Measurements from ENCODE around the gene RNF217.

The RNF217 gene

DNA sequence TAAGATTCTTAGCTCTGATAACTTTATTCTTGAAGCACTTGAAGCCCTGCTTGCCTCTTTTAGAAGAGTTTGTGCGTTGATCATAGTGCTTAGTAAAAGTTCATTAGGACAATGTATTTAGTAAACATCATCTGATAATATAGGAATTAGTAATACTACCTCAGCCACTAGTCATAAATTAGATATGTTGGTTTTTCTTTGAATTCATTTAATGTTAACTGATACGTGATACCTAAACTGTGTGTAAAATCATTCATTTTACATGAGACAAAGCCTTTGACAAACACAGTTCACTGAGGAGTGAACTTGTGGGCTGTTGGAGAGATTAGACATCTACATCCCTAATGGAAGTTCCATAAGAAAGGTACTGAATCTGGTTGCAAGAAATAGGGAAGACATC is 91.6 kb downstream of the RNF217 start:
- H3K4me3 ChIP-seq (ENCODE audit: insufficient read depth in 1 of 2, low read depth in 1 of 2, low read length in 2 of 2) = no peak overlapping the region
- H3K9ac ChIP-seq (ENCODE audit: low read length) = no peak overlapping the region
- H2AFZ ChIP-seq (ENCODE audit: low read depth, low read length) = no peak overlapping the region
- no CpG with 5 or more reads among the region's 2 CpGs for WGBS
- H4K8ac ChIP-seq (ENCODE audit: low read length) = no peak overlapping the region
- H2BK5ac ChIP-seq (ENCODE audit: low read depth, low read length, poor library complexity, severe bottlenecking) = no peak overlapping the region
- no peaks in the 10 kb centered on the region for H3K4me1 ChIP-seq (ENCODE audit: control insufficient read depth, insufficient read depth, low read depth, low read length)
- H3K27me3 ChIP-seq (ENCODE audit: control insufficient read depth in 1 of 2, insufficient read depth in 1 of 2, low read length in 2 of 2) = no peaks in the 10 kb centered on the region
- no peak overlapping the region for H2BK120ac ChIP-seq (ENCODE audit: low read depth, low read length)
- H3K9me3 ChIP-seq (ENCODE audit: control insufficient read depth, low read length) = no peaks in the 10 kb centered on the region
- no peak overlapping the region for H2AK5ac ChIP-seq (ENCODE audit: low read length, severe bottlenecking)
- DNase-seq = no peak
- H3K23ac ChIP-seq (ENCODE audit: low read length in 2 of 2) = no peak overlapping the region
- peaks cover 23% of the 10 kb centered on the region for H3K79me1 ChIP-seq (replicated peaks; ENCODE audit: low read length, poor library complexity, severe bottlenecking)
- H2BK15ac ChIP-seq (ENCODE audit: low read depth, poor library complexity, severe bottlenecking) = no peak overlapping the region
- H3K14ac ChIP-seq (ENCODE audit: low read length in 2 of 2) = no peak overlapping the region
- no peak overlapping the region for H4K91ac ChIP-seq (ENCODE audit: low read length)
- no peak overlapping the region for H3K18ac ChIP-seq (ENCODE audit: low read depth in 1 of 2, low read length in 2 of 2)
- H3K4me2 ChIP-seq (ENCODE audit: low read length, poor library complexity, severe bottlenecking) = no peak overlapping the region
- H2BK12ac ChIP-seq (ENCODE audit: low read length in 2 of 2) = no peak overlapping the region
- H3K4ac ChIP-seq (ENCODE audit: low read depth in 1 of 2, low read length in 2 of 2) = no peak overlapping the region
- no peak overlapping the region for H3K27ac ChIP-seq (ENCODE audit: low read length, poor library complexity, severe bottlenecking)
- H3K36me3 ChIP-seq (ENCODE audit: control insufficient read depth in 1 of 2, insufficient read depth in 2 of 2, low read depth in 1 of 2, low read length in 2 of 2) = peaks cover 0 to 7% of the 10 kb centered on the region in 2 experiments

- peak overlapping the region; percentile 17 for H4K8ac ChIP-seq (ENCODE audit: low read length)
- H3K79me1 ChIP-seq (replicated peaks; ENCODE audit: low read length, poor library complexity, severe bottlenecking) = peaks cover 23% of the 10 kb centered on the region
- no peaks in the 10 kb centered on the region for H3K27me3 ChIP-seq (ENCODE audit: control insufficient read depth in 1 of 2, insufficient read depth in 1 of 2, low read length in 2 of 2)
- no peaks in the 10 kb centered on the region for H3K4me1 ChIP-seq (ENCODE audit: control insufficient read depth, insufficient read depth, low read depth, low read length)
- H3K4ac ChIP-seq (ENCODE audit: low read depth in 1 of 2, low read length in 2 of 2) = no peak overlapping the region
- H2BK5ac ChIP-seq (ENCODE audit: low read depth, low read length, poor library complexity, severe bottlenecking) = no peak overlapping the region
- H2BK120ac ChIP-seq (ENCODE audit: low read depth, low read length) = no peak overlapping the region
- no peak overlapping the region for H2BK15ac ChIP-seq (ENCODE audit: low read depth, poor library complexity, severe bottlenecking)
- 99% methylated on average over 2 of the region's 2 CpGs for WGBS
- H3K4me3 ChIP-seq (ENCODE audit: insufficient read depth in 1 of 2, low read depth in 1 of 2, low read length in 2 of 2) = no peak overlapping the region
- H2AFZ ChIP-seq (ENCODE audit: low read depth, low read length) = no peak overlapping the region
- H3K23ac ChIP-seq (ENCODE audit: low read length in 2 of 2) = no peak overlapping the region
- peak overlapping the region in 1 of 2 experiments; percentile 18 for H2BK12ac ChIP-seq (ENCODE audit: low read length in 2 of 2)
- no peak overlapping the region for H3K18ac ChIP-seq (ENCODE audit: low read depth in 1 of 2, low read length in 2 of 2)
- H2AK5ac ChIP-seq (ENCODE audit: low read length, severe bottlenecking) = no peak overlapping the region
- H3K9me3 ChIP-seq (ENCODE audit: control insufficient read depth, low read length) = no peaks in the 10 kb centered on the region
- H3K27ac ChIP-seq (ENCODE audit: low read length, poor library complexity, severe bottlenecking) = no peak overlapping the region
- DNase-seq = no peak
- no peak overlapping the region for H4K91ac ChIP-seq (ENCODE audit: low read length)
- no peak overlapping the region for H3K4me2 ChIP-seq (ENCODE audit: low read length, poor library complexity, severe bottlenecking)
- H3K14ac ChIP-seq (ENCODE audit: low read length in 2 of 2) = no peak overlapping the region
- H3K36me3 ChIP-seq (ENCODE audit: control insufficient read depth in 1 of 2, insufficient read depth in 2 of 2, low read depth in 1 of 2, low read length in 2 of 2) = peaks cover 0 to 7% of the 10 kb centered on the region in 2 experiments
- H3K9ac ChIP-seq (ENCODE audit: low read length) = no peak overlapping the region
Observed at GRCh38 chr6:125054331-125054730, 92.1 kb downstream of the RNF217 start.

DNA sequence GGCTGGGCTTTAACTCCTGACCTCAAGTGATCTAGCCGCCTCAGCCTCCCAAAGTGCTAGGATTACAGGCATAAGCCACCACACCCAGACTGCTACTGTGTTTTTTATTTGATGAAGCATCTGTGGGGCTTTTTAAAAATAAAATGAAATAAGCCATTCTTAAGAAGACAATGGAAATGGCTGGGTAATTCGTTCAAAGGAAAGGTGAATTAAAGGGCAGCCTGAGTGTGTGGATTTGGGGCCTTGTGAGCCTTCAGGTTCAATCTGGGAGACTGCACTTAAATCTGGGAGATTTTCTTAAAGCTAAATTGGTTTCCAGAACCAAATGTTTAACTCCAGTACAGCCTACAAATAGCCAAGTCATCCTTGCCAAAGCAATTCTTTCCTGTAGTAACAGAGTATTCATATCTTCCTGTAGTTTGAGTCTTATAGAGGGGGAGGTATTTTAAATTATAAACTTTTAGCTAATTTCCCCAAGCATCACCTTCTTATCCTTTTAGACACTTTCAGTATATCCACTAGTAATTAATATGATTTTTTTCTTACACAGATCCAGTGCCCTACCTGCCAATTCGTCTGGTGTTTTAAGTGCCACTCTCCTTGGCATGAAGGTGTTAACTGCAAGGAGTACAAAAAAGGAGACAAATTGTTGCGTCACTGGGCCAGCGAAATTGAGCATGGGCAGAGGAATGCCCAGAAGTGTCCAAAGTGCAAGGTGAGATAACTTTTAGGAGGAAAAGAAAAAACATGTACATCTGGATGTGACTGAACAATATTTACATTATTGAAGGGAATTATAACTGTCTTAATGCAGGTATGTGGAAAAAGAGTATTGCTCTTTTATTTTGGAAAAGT is 95.4 kb downstream of the RNF217 start:
- H3K9ac ChIP-seq (ENCODE audit: low read length) = no peak overlapping the region
- no peak overlapping the region for H3K4me3 ChIP-seq (ENCODE audit: insufficient read depth in 1 of 2, low read depth in 1 of 2, low read length in 2 of 2)
- no peak overlapping the region for H2BK12ac ChIP-seq (ENCODE audit: low read length in 2 of 2)
- no peak overlapping the region for H3K27ac ChIP-seq (ENCODE audit: low read length, poor library complexity, severe bottlenecking)
- no peak overlapping the region for H3K4me2 ChIP-seq (ENCODE audit: low read length, poor library complexity, severe bottlenecking)
- WGBS = 90% methylated on average over 5 of the region's 5 CpGs
- H2BK5ac ChIP-seq (ENCODE audit: low read depth, low read length, poor library complexity, severe bottlenecking) = no peak overlapping the region
- H3K36me3 ChIP-seq (ENCODE audit: control insufficient read depth in 1 of 2, insufficient read depth in 2 of 2, low read depth in 1 of 2, low read length in 2 of 2) = peaks cover 3 to 12% of the 10 kb centered on the region in 2 experiments
- H3K14ac ChIP-seq (ENCODE audit: low read length in 2 of 2) = no peak overlapping the region
- no peak overlapping the region for H4K8ac ChIP-seq (ENCODE audit: low read length)
- H3K18ac ChIP-seq (ENCODE audit: low read depth in 1 of 2, low read length in 2 of 2) = no peak overlapping the region
- no peak overlapping the region for H3K23ac ChIP-seq (ENCODE audit: low read length in 2 of 2)
- no peak overlapping the region for H4K91ac ChIP-seq (ENCODE audit: low read length)
- no peak for DNase-seq
- H3K79me1 ChIP-seq (replicated peaks; ENCODE audit: low read length, poor library complexity, severe bottlenecking) = peaks cover 19% of the 10 kb centered on the region
- H2BK15ac ChIP-seq (ENCODE audit: low read depth, poor library complexity, severe bottlenecking) = no peak overlapping the region
- H3K9me3 ChIP-seq (ENCODE audit: control insufficient read depth, low read length) = no peaks in the 10 kb centered on the region
- H3K4me1 ChIP-seq (ENCODE audit: control insufficient read depth, insufficient read depth, low read depth, low read length) = no peaks in the 10 kb centered on the region
- no peak overlapping the region for H2BK120ac ChIP-seq (ENCODE audit: low read depth, low read length)
- no peaks in the 10 kb centered on the region for H3K27me3 ChIP-seq (ENCODE audit: control insufficient read depth in 1 of 2, insufficient read depth in 1 of 2, low read length in 2 of 2)
- no peak overlapping the region for H3K4ac ChIP-seq (ENCODE audit: low read depth in 1 of 2, low read length in 2 of 2)
- no peak overlapping the region for H2AFZ ChIP-seq (ENCODE audit: low read depth, low read length)
- no peak overlapping the region for H2AK5ac ChIP-seq (ENCODE audit: low read length, severe bottlenecking)

DNA sequence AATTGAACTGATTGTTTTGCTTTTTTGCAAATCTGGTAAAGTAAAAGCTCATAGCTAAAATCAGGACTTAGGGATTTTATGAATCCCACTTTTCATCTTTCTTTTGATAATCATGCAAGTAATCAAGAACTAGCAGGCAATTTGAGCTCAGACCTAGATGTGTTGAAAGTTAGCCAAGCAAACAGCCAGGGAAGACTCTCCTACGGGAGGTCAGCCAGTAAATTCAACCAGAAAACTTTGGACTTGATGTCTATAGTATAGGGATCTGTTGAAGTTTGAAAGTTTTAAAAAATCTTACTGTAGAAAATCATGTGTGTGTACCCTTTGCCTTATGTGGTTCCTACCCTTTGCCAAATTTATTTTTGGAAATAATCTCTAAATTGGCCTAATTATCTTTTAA is 96.3 kb downstream of the RNF217 start:
- no peak overlapping the region for H2AFZ ChIP-seq (ENCODE audit: low read depth, low read length)
- no peak for DNase-seq
- H4K91ac ChIP-seq (ENCODE audit: low read length) = no peak overlapping the region
- 82% methylated on average over 1 of the region's 1 CpG for WGBS
- H2AK5ac ChIP-seq (ENCODE audit: low read length, severe bottlenecking) = no peak overlapping the region
- H3K9me3 ChIP-seq (ENCODE audit: control insufficient read depth, low read length) = no peaks in the 10 kb centered on the region
- peaks cover 3 to 12% of the 10 kb centered on the region in 2 experiments for H3K36me3 ChIP-seq (ENCODE audit: control insufficient read depth in 1 of 2, insufficient read depth in 2 of 2, low read depth in 1 of 2, low read length in 2 of 2)
- H3K18ac ChIP-seq (ENCODE audit: low read depth in 1 of 2, low read length in 2 of 2) = no peak overlapping the region
- H3K4me2 ChIP-seq (ENCODE audit: low read length, poor library complexity, severe bottlenecking) = no peak overlapping the region
- no peak overlapping the region for H3K4ac ChIP-seq (ENCODE audit: low read depth in 1 of 2, low read length in 2 of 2)
- no peak overlapping the region for H3K14ac ChIP-seq (ENCODE audit: low read length in 2 of 2)
- no peak overlapping the region for H4K8ac ChIP-seq (ENCODE audit: low read length)
- H2BK15ac ChIP-seq (ENCODE audit: low read depth, poor library complexity, severe bottlenecking) = no peak overlapping the region
- H2BK12ac ChIP-seq (ENCODE audit: low read length in 2 of 2) = no peak overlapping the region
- H3K27me3 ChIP-seq (ENCODE audit: control insufficient read depth in 1 of 2, insufficient read depth in 1 of 2, low read length in 2 of 2) = no peaks in the 10 kb centered on the region
- no peak overlapping the region for H3K27ac ChIP-seq (ENCODE audit: low read length, poor library complexity, severe bottlenecking)
- no peak overlapping the region for H2BK120ac ChIP-seq (ENCODE audit: low read depth, low read length)
- peaks cover 14% of the 10 kb centered on the region for H3K79me1 ChIP-seq (replicated peaks; ENCODE audit: low read length, poor library complexity, severe bottlenecking)
- H3K4me3 ChIP-seq (ENCODE audit: insufficient read depth in 1 of 2, low read depth in 1 of 2, low read length in 2 of 2) = no peak overlapping the region
- no peak overlapping the region for H3K23ac ChIP-seq (ENCODE audit: low read length in 2 of 2)
- no peak overlapping the region for H3K9ac ChIP-seq (ENCODE audit: low read length)
- H3K4me1 ChIP-seq (ENCODE audit: control insufficient read depth, insufficient read depth, low read depth, low read length) = no peaks in the 10 kb centered on the region
- no peak overlapping the region for H2BK5ac ChIP-seq (ENCODE audit: low read depth, low read length, poor library complexity, severe bottlenecking)
